Measurements from ENCODE around the gene PRRT2.

DNA sequence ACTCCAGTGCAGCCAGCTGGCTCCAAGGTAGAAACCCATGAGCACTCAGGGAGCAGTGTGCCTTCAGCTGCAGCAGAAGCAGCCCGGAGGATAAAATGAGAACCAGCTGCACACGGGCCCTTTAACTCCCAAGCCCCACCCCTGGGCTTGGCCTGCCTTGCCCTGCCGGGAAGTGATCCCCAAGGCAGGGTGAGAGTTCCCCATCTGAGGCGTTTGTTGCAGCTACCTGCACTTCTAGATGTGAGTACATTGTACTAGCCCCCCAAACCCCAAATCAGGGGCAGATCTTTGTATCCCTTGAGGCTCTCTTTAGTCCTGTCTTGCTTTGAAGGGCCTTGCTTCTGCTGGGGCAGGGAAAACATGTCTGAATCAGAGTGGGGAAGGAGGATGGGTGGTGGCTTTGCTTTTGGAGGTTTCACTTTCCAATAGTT is 8.3 kb downstream of the PRRT2 start, which contains the start of gene MVP:
- TF ChIP-seq CTCF (IDR thresholded peaks at IDR 0.05), result no peak
- peak; percentile 74 for TF ChIP-seq POLR2A (IDR thresholded peaks at IDR 0.05)
